Body of pancreas (tissue), 4 donors: ENCODE data around the gene BMPER.

Experiments
- POLR2A ChIP-seq, 3 donors: fragments of 450-650 bp; IDR thresholded peaks; one replicate each; pipeline ENCODE4 v1.6.1; 2016; ENCODE audit warnings: antibody characterized with exemption in 3 of 3, mild to moderate bottlenecking in 2 of 3
- TF ChIP-seq, protein P1 (sequence below), 7 experiments: fragments of 450-650 bp in 4 of 7; fragments of 200-600 bp in 3 of 7; sonication (generic) in 3 of 7; IDR thresholded peaks; one replicate each; pipeline ENCODE4 v1.5.1; 2016 to 2019; ENCODE audit warnings: antibody characterized with exemption in 7 of 7

DNA sequence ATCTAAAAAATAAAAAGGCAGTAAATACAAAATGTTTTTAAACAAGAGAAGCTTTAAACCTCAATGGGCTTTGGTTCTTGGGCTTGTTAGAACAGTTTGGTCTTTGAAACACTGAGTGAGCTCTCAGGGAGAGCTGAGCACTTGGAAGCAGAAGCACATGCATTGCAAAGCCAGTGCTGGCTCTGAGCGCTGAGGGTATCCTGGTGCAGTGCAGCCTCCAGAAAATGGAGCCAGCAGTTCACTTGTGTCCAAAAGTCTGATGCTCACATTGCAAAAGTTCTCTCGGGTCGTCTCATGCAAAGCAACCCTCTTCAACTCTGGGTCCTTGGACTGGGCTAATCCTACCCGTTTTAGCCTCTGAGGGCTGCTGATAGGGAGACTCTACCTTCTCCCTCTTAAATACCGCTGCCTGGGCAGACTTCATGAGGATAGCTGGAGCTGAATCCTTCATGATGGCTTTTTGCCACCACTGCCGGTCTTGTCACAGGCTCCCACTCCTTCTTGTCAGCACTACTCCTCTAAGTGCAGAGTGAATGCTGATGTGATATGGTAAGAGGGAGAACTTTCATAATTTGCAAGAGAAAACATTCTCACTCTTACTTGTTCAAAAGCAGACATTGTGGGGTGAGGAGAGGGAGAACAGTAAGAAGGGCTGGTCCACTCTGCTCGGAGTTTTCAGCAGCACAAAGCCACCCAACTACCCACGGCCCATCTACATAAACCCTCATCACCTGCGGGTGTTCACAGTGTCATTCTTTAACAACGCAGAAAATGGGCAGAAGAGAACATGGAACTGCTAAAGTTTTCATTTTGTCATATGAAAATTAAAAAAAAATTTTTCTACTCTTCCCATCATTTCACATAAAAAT is 42.2 kb upstream of the BMPER start:
- TF ChIP-seq, protein P1, sequence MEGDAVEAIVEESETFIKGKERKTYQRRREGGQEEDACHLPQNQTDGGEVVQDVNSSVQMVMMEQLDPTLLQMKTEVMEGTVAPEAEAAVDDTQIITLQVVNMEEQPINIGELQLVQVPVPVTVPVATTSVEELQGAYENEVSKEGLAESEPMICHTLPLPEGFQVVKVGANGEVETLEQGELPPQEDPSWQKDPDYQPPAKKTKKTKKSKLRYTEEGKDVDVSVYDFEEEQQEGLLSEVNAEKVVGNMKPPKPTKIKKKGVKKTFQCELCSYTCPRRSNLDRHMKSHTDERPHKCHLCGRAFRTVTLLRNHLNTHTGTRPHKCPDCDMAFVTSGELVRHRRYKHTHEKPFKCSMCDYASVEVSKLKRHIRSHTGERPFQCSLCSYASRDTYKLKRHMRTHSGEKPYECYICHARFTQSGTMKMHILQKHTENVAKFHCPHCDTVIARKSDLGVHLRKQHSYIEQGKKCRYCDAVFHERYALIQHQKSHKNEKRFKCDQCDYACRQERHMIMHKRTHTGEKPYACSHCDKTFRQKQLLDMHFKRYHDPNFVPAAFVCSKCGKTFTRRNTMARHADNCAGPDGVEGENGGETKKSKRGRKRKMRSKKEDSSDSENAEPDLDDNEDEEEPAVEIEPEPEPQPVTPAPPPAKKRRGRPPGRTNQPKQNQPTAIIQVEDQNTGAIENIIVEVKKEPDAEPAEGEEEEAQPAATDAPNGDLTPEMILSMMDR (IDR thresholded peaks at IDR 0.05): no peak
- no peak for TF ChIP-seq POLR2A (IDR thresholded peaks at IDR 0.05)
